Umbilical cord (tissue), 2 donors: Measurements from ENCODE around the gene GPR26. TPM values are rescaled to one million over a fixed set of nuclear protein-coding genes. Genes with fewer than 3 reads are reported as not detected.

Source experiments
- DNase-seq: peaks from one replicate; pipeline ENCODE4 v3.0.0-alpha.2; 2015; ENCODE audit warnings: low spot score
- total RNA-seq: library from RNA; depleted of rRNA; stranded (reverse); fragments of >200 nt; gene quantifications from one replicate; pipeline ENCODE4 v1.2.3, GENCODE V29; 2014; ENCODE audit warnings: low replicate concordance; ENCODE audit not compliant: insufficient read depth

The GPR26 gene
- total RNA-seq, 1 donor from 2014 or later = 0.72 TPM

GRCh38 chr10:123645615-123646014 lies 20.5 kb upstream of the GPR26 start:
- DNase-seq = no peak

- no peak for DNase-seq
Observed at GRCh38 chr10:123648595-123648994, 17.6 kb upstream of the GPR26 start.

- no peak for DNase-seq
Observed at GRCh38 chr10:123649676-123650075, 16.5 kb upstream of the GPR26 start.

GRCh38 chr10:123651421-123652047 lies 14.6 kb upstream of the GPR26 start:
- DNase-seq = no peak

GRCh38 chr10:123655751-123656150 lies 10.4 kb upstream of the GPR26 start:
- no peak for DNase-seq

- DNase-seq = no peak
Observed at GRCh38 chr10:123663522-123663921, 2.6 kb upstream of the GPR26 start.

GRCh38 chr10:123665491-123666286 lies 466 bp upstream of the GPR26 start:
- DNase-seq = no peak

- DNase-seq = no peak
Observed at GRCh38 chr10:123669886-123670285, 3.7 kb downstream of the GPR26 start.

- DNase-seq = no peak
Observed at GRCh38 chr10:123673198-123673597, 7.0 kb downstream of the GPR26 start.

- no peak for DNase-seq
Observed at GRCh38 chr10:123674741-123675140, 8.6 kb downstream of the GPR26 start.

- DNase-seq = no peak
Observed at GRCh38 chr10:123675811-123676210, 9.7 kb downstream of the GPR26 start.

- no peak for DNase-seq
Observed at GRCh38 chr10:123677556-123677955, 11.4 kb downstream of the GPR26 start.

- no peak for DNase-seq
Observed at GRCh38 chr10:123678376-123678775, 12.2 kb downstream of the GPR26 start.

- DNase-seq = no peak
Observed at GRCh38 chr10:123681285-123681684, 15.1 kb downstream of the GPR26 start.

GRCh38 chr10:123682477-123682876 lies 16.3 kb downstream of the GPR26 start:
- no peak for DNase-seq

- no peak for DNase-seq
Observed at GRCh38 chr10:123683459-123683858, 17.3 kb downstream of the GPR26 start.

- no peak for DNase-seq
Observed at GRCh38 chr10:123683865-123684264, 17.7 kb downstream of the GPR26 start.

- no peak for DNase-seq
Observed at GRCh38 chr10:123685260-123685659, 19.1 kb downstream of the GPR26 start.

GRCh38 chr10:123687758-123688157 lies 21.6 kb downstream of the GPR26 start:
- DNase-seq = no peak

GRCh38 chr10:123689880-123690279 lies 23.7 kb downstream of the GPR26 start:
- DNase-seq = no peak

GRCh38 chr10:123703195-123703790 lies 37.1 kb downstream of the GPR26 start:
- DNase-seq = no peak

GRCh38 chr10:123704076-123704475 lies 37.9 kb downstream of the GPR26 start:
- no peak for DNase-seq

GRCh38 chr10:123704812-123705211 lies 38.7 kb downstream of the GPR26 start:
- peak; percentile 17 for DNase-seq
